Measurements from ENCODE around the gene AQP6. TPM values are rescaled to one million over a fixed set of nuclear protein-coding genes. Genes with fewer than 3 reads are reported as not detected.
"Not testable (repeated sequence)": the region's sequence is repeated elsewhere in the genome, so short reads cannot be mapped to it uniquely, and the experiment has no call there.

Gene AQP6
- total and polyA plus RNA-seq, 12 donors = 0.20 to 1.1 (median 0.28) TPM; not detected in 8

- peak overlapping the region in 2 of 5 donors; percentile 26 to 38 for H3K27ac ChIP-seq
- 26 to 30% (median 27%) methylated on average over 8 of the region's 8 CpGs for WGBS, 4 donors
- no peaks in the 10 kb centered on the region for H3K9me3 ChIP-seq (replicated peaks in 1 of 3)
- TF ChIP-seq POLR2A (IDR thresholded peaks at IDR 0.05) (no peak), CTCF (IDR thresholded peaks at IDR 0.05) (no peak)
- no peak overlapping the region for H3K4me3 ChIP-seq
- no peaks in the 10 kb centered on the region for H3K27me3 ChIP-seq
- H3K36me3 ChIP-seq (replicated peaks in 1 of 2) = no peaks in the 10 kb centered on the region
- H3K4me1 ChIP-seq (replicated peaks in 1 of 2) = peaks cover 0 to 5% of the 10 kb centered on the region in 2 donors
- peak in 1 of 7 donors; percentile 26 for DNase-seq
- intact Hi-C loops (cut with DNase I) = no loop called here
Observed at GRCh38 chr12:49983892-49984291, 11.1 kb downstream of the AQP6 start.

- H3K36me3 ChIP-seq (replicated peaks in 1 of 2) = no peaks in the 10 kb centered on the region
- no peak for DNase-seq
- H3K4me3 ChIP-seq = no peak overlapping the region
- intact Hi-C loops (cut with DNase I) = no loop called here
- 92 to 96% (median 93%) methylated on average over 8 to 9 of the region's 9 CpGs for WGBS, 4 donors
- H3K4me1 ChIP-seq (replicated peaks in 1 of 2) = peaks cover 0 to 5% of the 10 kb centered on the region in 2 donors
- H3K27ac ChIP-seq = peak overlapping the region in 1 of 5 donors; percentile 26
- H3K9me3 ChIP-seq (replicated peaks in 1 of 3) = no peaks in the 10 kb centered on the region
- H3K27me3 ChIP-seq = no peaks in the 10 kb centered on the region
- TF ChIP-seq POLR2A (IDR thresholded peaks at IDR 0.05) (no peak), CTCF (IDR thresholded peaks at IDR 0.05) (no peak)
Observed at GRCh38 chr12:49984476-49985359, 12.0 kb downstream of the AQP6 start.

- TF ChIP-seq CTCF (IDR thresholded peaks at IDR 0.05) = no peak
- no peak for TF ChIP-seq POLR2A (IDR thresholded peaks at IDR 0.05)
- WGBS, 4 donors = 83 to 95% (median 87%) methylated on average over 5 of the region's 5 CpGs
- no peaks in the 10 kb centered on the region for H3K9me3 ChIP-seq (replicated peaks in 1 of 3)
- H3K4me3 ChIP-seq = no peak overlapping the region
- peaks cover 0 to 5% of the 10 kb centered on the region in 2 donors for H3K4me1 ChIP-seq (replicated peaks in 1 of 2)
- intact Hi-C loops (cut with DNase I) = no loop called here
- no peaks in the 10 kb centered on the region for H3K36me3 ChIP-seq (replicated peaks in 1 of 2)
- no peaks in the 10 kb centered on the region for H3K27me3 ChIP-seq
- no peak for DNase-seq
- no peak overlapping the region for H3K27ac ChIP-seq
Observed at GRCh38 chr12:49985981-49986380, 13.2 kb downstream of the AQP6 start.

GRCh38 chr12:49986476-49986875, 13.7 kb downstream of the AQP6 start:
- H3K4me1 ChIP-seq (replicated peaks in 1 of 2); H3K4me3 ChIP-seq; H3K9me3 ChIP-seq (replicated peaks in 1 of 3); intact Hi-C loops (cut with DNase I); H3K27ac ChIP-seq; DNase-seq; H3K27me3 ChIP-seq; H3K36me3 ChIP-seq (replicated peaks in 1 of 2): not testable (repeated sequence)
- WGBS, 4 donors = 75 to 92% (median 82%) methylated on average over 3 of the region's 3 CpGs
